GM23338 (cell line): Measurements from ENCODE around the gene NRIP1. TPM values are rescaled to one million over a fixed set of nuclear protein-coding genes. Genes with fewer than 3 reads are reported as not detected.
A peak's percentile ranks its signal among the peaks of the same experiment; 100 is the strongest.

ENCODE experiments used
- ATAC-seq: fragments of 200-7000 bp; cut with Tn5 transposase; 3 replicates; pipeline ENCODE4 v1.9.1; 2020
- DNase-seq: peaks from one replicate; pipeline ENCODE4 v3.0.0-alpha.2; 2015; ENCODE audit warnings: low spot score
- H2AFZ ChIP-seq: fragments of 200-600 bp; sonication (generic); 2 replicates; pipeline ENCODE4 v1.8.0; 2016; ENCODE audit warnings: antibody characterized with exemption, mild to moderate bottlenecking, moderate library complexity
- H3F3A ChIP-seq: fragments of 200-600 bp; sonication (generic); replicated peaks from 2 replicates; pipeline ENCODE4 v1.8.0; 2017; ENCODE audit warnings: antibody characterized with exemption, mixed run types, low read depth
- H3K27ac ChIP-seq: fragments of 200-600 bp; sonication (generic); 2 replicates; pipeline ENCODE4 v1.6.1; 2016; ENCODE audit warnings: low read depth
- H3K27me3 ChIP-seq: fragments of 200-600 bp; sonication (generic); 2 replicates; pipeline ENCODE4 v1.8.0; 2016; ENCODE audit warnings: mild to moderate bottlenecking, mixed run types, moderate library complexity; ENCODE audit not compliant: insufficient read depth
- H3K36me3 ChIP-seq: fragments of 200-600 bp; sonication (generic); 2 replicates; pipeline ENCODE4 v1.8.0; 2016; ENCODE audit warnings: mild to moderate bottlenecking; ENCODE audit not compliant: insufficient read depth
- H3K4me1 ChIP-seq: fragments of 200-600 bp; sonication (generic); 2 replicates; pipeline ENCODE4 v1.8.0; 2016; ENCODE audit warnings: mild to moderate bottlenecking, moderate library complexity; ENCODE audit not compliant: insufficient read depth
- H3K4me2 ChIP-seq: fragments of 200-600 bp; sonication (generic); 2 replicates; pipeline ENCODE4 v1.7.1; 2017; ENCODE audit warnings: mixed run types
- H3K4me3 ChIP-seq: fragments of 200-600 bp; sonication (generic); 2 replicates; pipeline ENCODE4 v1.6.1; 2016; ENCODE audit warnings: mixed run types
- H3K79me2 ChIP-seq: fragments of 200-600 bp; sonication (generic); replicated peaks from 2 replicates; pipeline ENCODE4 v1.8.0; 2017; ENCODE audit warnings: mild to moderate bottlenecking; ENCODE audit not compliant: insufficient read depth
- H3K9me2 ChIP-seq: fragments of 200-600 bp; sonication (generic); 2 replicates; pipeline ENCODE4 v1.8.0; 2017; ENCODE audit not compliant: insufficient read depth
- H4K20me1 ChIP-seq: fragments of 200-600 bp; sonication (generic); replicated peaks from 2 replicates; pipeline ENCODE4 v1.8.0; 2017; ENCODE audit warnings: mild to moderate bottlenecking; ENCODE audit not compliant: insufficient read depth
- H3K27ac Mint-ChIP-seq: 2 replicates; pipeline ENCODE4 v1.8.0; 2020; ENCODE audit warnings: inconsistent platforms, mild to moderate bottlenecking, moderate library complexity, mixed read lengths
- H3K27me3 Mint-ChIP-seq: 3 replicates; pipeline ENCODE4 v1.8.0; 2022; ENCODE audit warnings: low read depth, mild to moderate bottlenecking, moderate library complexity, mixed read lengths, inconsistent platforms; ENCODE audit not compliant: insufficient read depth, poor library complexity
- H3K36me3 Mint-ChIP-seq: 3 replicates; pipeline ENCODE4 v1.8.0; 2021; ENCODE audit warnings: low read depth, mild to moderate bottlenecking, inconsistent platforms, moderate library complexity, mixed read lengths
- H3K4me1 Mint-ChIP-seq: 3 replicates; pipeline ENCODE4 v1.8.0; 2020; ENCODE audit warnings: mild to moderate bottlenecking, inconsistent platforms, mixed read lengths
- H3K4me3 Mint-ChIP-seq: 3 replicates; pipeline ENCODE4 v1.8.0; 2021; ENCODE audit warnings: moderate library complexity, mild to moderate bottlenecking, inconsistent platforms, mixed read lengths
- H3K9me3 Mint-ChIP-seq: 3 replicates; pipeline ENCODE4 v1.8.0; 2020; ENCODE audit warnings: moderate library complexity, mild to moderate bottlenecking, inconsistent platforms, mixed read lengths
- CREB1 ChIP-seq: fragments of 250-450 bp; sonication (Bioruptor Pico); IDR thresholded peaks from 2 replicates; pipeline ENCODE4 v1.5.0; 2020; ENCODE audit warnings: low read depth, mild to moderate bottlenecking, moderate library complexity
- JUNB ChIP-seq: IDR thresholded peaks from one replicate; pipeline ENCODE4 v1.6.1; 2016; ENCODE audit warnings: antibody characterized with exemption; ENCODE audit not compliant: unreplicated experiment
- NANOG ChIP-seq: IDR thresholded peaks from 2 replicates; pipeline ENCODE4 v1.6.1; 2016; ENCODE audit warnings: antibody characterized with exemption, borderline replicate concordance
- POLR2AphosphoS5 ChIP-seq: IDR thresholded peaks from 2 replicates; pipeline ENCODE4 v1.6.1; 2016; ENCODE audit warnings: antibody characterized with exemption, low read depth
- ZNF114 ChIP-seq: fragments of 250-450 bp; sonication (Bioruptor Pico); IDR thresholded peaks from 2 replicates; pipeline ENCODE4 v1.5.0; 2020; ENCODE audit warnings: mild to moderate bottlenecking, moderate library complexity
- ZNF331 ChIP-seq: fragments of 250-450 bp; sonication (Bioruptor Pico); IDR thresholded peaks from 2 replicates; pipeline ENCODE4 v1.5.0; 2020; ENCODE audit warnings: low read depth, mild to moderate bottlenecking, moderate library complexity
- polyA plus RNA-seq: library from polyadenylated mRNA; unstranded; fragments of >200 nt; fragmentation: Nextera tagmentation; extraction: Ambion mirVana; gene quantifications from 2 replicates; pipeline ENCODE4 v1.2.1, GENCODE V29; 2016
- total RNA-seq: library from RNA; depleted of rRNA; stranded (reverse); fragments of >200 nt; shearing (Covaris generic); gene quantifications from 2 replicates; pipeline ENCODE4 v1.2.3, GENCODE V29; 2014
- TF ChIP-seq, protein P1 (sequence below): fragments of 250-450 bp; sonication (Bioruptor Pico); IDR thresholded peaks from 2 replicates; pipeline ENCODE4 v1.5.0; 2020; ENCODE audit warnings: mild to moderate bottlenecking, moderate library complexity

NRIP1 gene
- total and polyA plus RNA-seq, 2 experiments from 2014 or later: 3.0 to 9.0 TPM

DNA sequence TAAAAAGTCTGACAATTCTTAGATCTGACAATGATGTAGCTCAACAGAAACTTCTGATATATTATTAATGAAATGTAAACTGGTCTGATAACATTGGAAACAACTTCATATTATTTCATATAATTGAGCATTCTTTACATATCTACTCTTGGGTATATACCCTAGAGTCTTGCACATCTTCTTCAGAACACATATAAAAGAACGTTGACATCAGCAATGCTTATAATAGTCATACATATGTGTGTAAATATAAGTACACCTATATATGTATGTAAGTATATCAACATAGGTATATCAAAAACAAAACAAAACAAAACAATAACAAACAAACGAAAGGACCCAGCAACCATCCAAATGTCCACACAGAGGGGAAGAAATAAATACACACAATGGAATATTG, 38.4 kb downstream of the NRIP1 start:
- no peak for TF ChIP-seq JUNB
- no peak for TF ChIP-seq NANOG
- no peak for DNase-seq
- H3F3A ChIP-seq: no peaks in the 10 kb centered on the region
- no peak overlapping the region for H3K4me2 ChIP-seq
- no peaks in the 10 kb centered on the region for H3K9me2 ChIP-seq
- Mint-ChIP-seq H3K4me1 (peaks cover 7% of the 10 kb centered on the region; the same call in 2 of the 3 replicates), H3K27me3 (peaks cover 3% of the 10 kb centered on the region), H3K9me3 (peaks cover 3% of the 10 kb centered on the region; the same call in 1 of the 3 replicates), H3K36me3 (peaks cover 6% of the 10 kb centered on the region; the same call in 2 of the 3 replicates), H3K4me3 (no peak overlapping the region), H3K27ac (no peak overlapping the region)
- H3K4me3 ChIP-seq: no peak overlapping the region
- ATAC-seq: no peak
- H3K27me3 ChIP-seq: no peaks in the 10 kb centered on the region
- no peak overlapping the region for H2AFZ ChIP-seq
- H4K20me1 ChIP-seq: no peaks in the 10 kb centered on the region
- no peaks in the 10 kb centered on the region for H3K4me1 ChIP-seq
- no peaks in the 10 kb centered on the region for H3K36me3 ChIP-seq
- H3K79me2 ChIP-seq: 0 out of 2 replicates have a peak, but pooled peaks cover 7% of the 10 kb centered on the region
- no peak overlapping the region for H3K27ac ChIP-seq

DNA sequence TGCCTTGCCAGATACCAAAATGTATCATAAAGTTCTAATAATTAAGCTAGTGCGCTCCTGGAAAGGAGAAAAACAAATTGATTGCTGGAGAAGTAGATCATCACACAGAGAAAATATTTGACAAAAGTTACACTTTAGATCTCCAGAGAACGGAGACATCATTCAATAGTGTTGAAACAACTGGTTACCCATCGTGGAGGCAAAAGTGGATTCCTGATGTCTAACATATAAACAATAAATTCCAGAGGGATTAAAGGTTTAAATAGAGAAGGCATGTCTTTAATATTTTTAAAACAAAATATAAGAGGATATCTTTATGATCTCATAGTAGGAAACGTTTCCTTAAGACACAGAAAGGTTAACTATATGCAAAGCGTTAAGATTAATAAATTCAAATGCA, 41.0 kb downstream of the NRIP1 start:
- H3K27me3 ChIP-seq: no peaks in the 10 kb centered on the region
- no peak overlapping the region for H3K27ac ChIP-seq
- peaks cover under 1% of the 10 kb centered on the region; the same call in 2 of the 3 replicates for H3K4me1 Mint-ChIP-seq
- H4K20me1 ChIP-seq: no peaks in the 10 kb centered on the region
- ATAC-seq (no peak), DNase-seq (no peak)
- no peaks in the 10 kb centered on the region for H3K4me1 ChIP-seq
- H3K9me2 ChIP-seq: no peaks in the 10 kb centered on the region
- H3K9me3 Mint-ChIP-seq: peaks cover 3% of the 10 kb centered on the region; the same call in 1 of the 3 replicates
- H3K79me2 ChIP-seq: 0 out of 2 replicates have a peak, but pooled peaks cover 17% of the 10 kb centered on the region
- H3K4me3 ChIP-seq: no peak overlapping the region
- H3K4me2 ChIP-seq: no peak overlapping the region
- peaks cover 6% of the 10 kb centered on the region; the same call in 2 of the 3 replicates for H3K36me3 Mint-ChIP-seq
- no peak overlapping the region for H3K4me3 Mint-ChIP-seq
- no peaks in the 10 kb centered on the region for H3K27me3 Mint-ChIP-seq
- H3K36me3 ChIP-seq: no peaks in the 10 kb centered on the region
- peak overlapping the region; percentile 60; the same call in 1 of the 2 replicates for H3K27ac Mint-ChIP-seq
- H3F3A ChIP-seq: no peaks in the 10 kb centered on the region
- H2AFZ ChIP-seq: no peak overlapping the region
- TF ChIP-seq POLR2AphosphoS5 (no peak), JUNB (no peak), CREB1 (CRISPR knock-in tag) (no peak), ZNF114 (CRISPR knock-in tag) (no peak), ZNF331 (CRISPR knock-in tag) (no peak)
- TF ChIP-seq, protein P1, sequence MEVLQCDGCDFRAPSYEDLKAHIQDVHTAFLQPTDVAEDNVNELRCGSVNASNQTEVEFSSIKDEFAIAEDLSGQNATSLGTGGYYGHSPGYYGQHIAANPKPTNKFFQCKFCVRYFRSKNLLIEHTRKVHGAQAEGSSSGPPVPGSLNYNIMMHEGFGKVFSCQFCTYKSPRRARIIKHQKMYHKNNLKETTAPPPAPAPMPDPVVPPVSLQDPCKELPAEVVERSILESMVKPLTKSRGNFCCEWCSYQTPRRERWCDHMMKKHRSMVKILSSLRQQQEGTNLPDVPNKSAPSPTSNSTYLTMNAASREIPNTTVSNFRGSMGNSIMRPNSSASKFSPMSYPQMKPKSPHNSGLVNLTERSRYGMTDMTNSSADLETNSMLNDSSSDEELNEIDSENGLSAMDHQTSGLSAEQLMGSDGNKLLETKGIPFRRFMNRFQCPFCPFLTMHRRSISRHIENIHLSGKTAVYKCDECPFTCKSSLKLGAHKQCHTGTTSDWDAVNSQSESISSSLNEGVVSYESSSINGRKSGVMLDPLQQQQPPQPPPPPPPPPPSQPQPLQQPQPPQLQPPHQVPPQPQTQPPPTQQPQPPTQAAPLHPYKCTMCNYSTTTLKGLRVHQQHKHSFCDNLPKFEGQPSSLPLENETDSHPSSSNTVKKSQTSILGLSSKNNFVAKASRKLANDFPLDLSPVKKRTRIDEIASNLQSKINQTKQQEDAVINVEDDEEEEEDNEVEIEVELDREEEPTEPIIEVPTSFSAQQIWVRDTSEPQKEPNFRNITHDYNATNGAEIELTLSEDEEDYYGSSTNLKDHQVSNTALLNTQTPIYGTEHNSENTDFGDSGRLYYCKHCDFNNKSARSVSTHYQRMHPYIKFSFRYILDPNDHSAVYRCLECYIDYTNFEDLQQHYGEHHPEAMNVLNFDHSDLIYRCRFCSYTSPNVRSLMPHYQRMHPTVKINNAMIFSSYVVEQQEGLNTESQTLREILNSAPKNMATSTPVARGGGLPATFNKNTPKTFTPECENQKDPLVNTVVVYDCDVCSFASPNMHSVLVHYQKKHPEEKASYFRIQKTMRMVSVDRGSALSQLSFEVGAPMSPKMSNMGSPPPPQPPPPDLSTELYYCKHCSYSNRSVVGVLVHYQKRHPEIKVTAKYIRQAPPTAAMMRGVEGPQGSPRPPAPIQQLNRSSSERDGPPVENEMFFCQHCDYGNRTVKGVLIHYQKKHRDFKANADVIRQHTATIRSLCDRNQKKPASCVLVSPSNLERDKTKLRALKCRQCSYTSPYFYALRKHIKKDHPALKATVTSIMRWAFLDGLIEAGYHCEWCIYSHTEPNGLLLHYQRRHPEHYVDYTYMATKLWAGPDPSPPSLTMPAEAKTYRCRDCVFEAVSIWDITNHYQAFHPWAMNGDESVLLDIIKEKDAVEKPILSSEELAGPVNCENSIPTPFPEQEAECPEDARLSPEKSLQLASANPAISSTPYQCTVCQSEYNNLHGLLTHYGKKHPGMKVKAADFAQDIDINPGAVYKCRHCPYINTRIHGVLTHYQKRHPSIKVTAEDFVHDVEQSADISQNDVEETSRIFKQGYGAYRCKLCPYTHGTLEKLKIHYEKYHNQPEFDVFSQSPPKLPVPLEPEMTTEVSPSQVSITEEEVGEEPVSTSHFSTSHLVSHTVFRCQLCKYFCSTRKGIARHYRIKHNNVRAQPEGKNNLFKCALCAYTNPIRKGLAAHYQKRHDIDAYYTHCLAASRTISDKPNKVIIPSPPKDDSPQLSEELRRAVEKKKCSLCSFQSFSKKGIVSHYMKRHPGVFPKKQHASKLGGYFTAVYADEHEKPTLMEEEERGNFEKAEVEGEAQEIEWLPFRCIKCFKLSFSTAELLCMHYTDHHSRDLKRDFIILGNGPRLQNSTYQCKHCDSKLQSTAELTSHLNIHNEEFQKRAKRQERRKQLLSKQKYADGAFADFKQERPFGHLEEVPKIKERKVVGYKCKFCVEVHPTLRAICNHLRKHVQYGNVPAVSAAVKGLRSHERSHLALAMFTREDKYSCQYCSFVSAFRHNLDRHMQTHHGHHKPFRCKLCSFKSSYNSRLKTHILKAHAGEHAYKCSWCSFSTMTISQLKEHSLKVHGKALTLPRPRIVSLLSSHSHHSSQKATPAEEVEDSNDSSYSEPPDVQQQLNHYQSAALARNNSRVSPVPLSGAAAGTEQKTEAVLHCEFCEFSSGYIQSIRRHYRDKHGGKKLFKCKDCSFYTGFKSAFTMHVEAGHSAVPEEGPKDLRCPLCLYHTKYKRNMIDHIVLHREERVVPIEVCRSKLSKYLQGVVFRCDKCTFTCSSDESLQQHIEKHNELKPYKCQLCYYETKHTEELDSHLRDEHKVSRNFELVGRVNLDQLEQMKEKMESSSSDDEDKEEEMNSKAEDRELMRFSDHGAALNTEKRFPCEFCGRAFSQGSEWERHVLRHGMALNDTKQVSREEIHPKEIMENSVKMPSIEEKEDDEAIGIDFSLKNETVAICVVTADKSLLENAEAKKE (CRISPR knock-in tag): no peak
